ENCODE data around the gene CRISP1. TPM values are rescaled to one million over a fixed set of nuclear protein-coding genes. Genes with fewer than 3 reads are reported as not detected.

CRISP1 gene
- total and polyA plus RNA-seq, 2 of the 8 experiments (the other 6 are each of a cell fraction or from before 2014, with no cell fraction given), result not detected

DNA sequence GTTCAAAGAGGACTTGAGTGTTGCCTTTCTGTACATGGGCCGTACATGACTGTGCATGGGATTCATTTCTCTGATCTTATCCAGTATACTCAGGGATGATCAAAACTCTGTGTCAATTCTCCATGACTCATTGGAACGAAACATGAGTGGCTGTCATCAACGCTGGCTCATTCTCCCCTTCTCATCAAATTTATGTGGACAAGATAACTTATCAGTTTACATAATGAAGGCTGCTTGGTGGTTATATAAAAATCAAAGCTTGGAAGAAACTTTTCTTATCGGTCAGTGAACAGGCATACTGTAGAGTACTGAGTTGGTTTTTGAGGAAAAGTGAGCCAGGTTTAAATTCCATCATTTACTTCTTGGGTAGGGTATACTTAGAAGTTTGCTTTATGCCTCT is 24.9 kb downstream of the CRISP1 start:
- H3K79me2 ChIP-seq (ENCODE audit: control insufficient read depth in 1 of 2, insufficient read depth in 2 of 2, low read length in 2 of 2), result no peaks in the 10 kb centered on the region
- H2BK5ac ChIP-seq (ENCODE audit: low read depth, low read length), result no peak overlapping the region
- TF ChIP-seq CTCF (IDR thresholded peaks at IDR 0.05; ENCODE audit: control extremely low read depth in 1 of 3, insufficient read depth in 1 of 3, low read depth in 1 of 3, low read length in 3 of 3), result no peak
- no peak for TF ChIP-seq SUZ12 (IDR thresholded peaks at IDR 0.05; ENCODE audit: low read length)
- no peak for TF ChIP-seq NRF1 (IDR thresholded peaks at IDR 0.05; ENCODE audit: low read depth, low read length)
- FAIRE-seq (no peak), DNase-seq (ENCODE audit: low read depth in 1 of 2, low spot score in 2 of 2) (no peak)
- CTCF ChIA-PET (ENCODE audit: partially characterized antibody), result interaction anchor here (0.6 kb wide), 1 partner anchor 235 kb away, joined by 3 read pairs; no protein-coding TSS in a partner anchor
- POLR2A ChIA-PET (ENCODE audit: partially characterized antibody), result no interaction called here
- no peak overlapping the region for H2BK15ac ChIP-seq (ENCODE audit: low read length)
- H3K36me3 ChIP-seq (ENCODE audit: control insufficient read depth in 2 of 4, insufficient read depth in 4 of 4, low read length in 3 of 4), result no peaks in the 10 kb centered on the region
- no peaks in the 10 kb centered on the region for H3K23me2 ChIP-seq (ENCODE audit: low read depth, low read length)
- H4K20me1 ChIP-seq (replicated peaks in 1 of 2; ENCODE audit: control insufficient read depth in 1 of 2, insufficient read depth in 2 of 2, low read length in 2 of 2), result no peaks in the 10 kb centered on the region
- H2BK120ac ChIP-seq (replicated peaks; ENCODE audit: low read depth, low read length), result no peak overlapping the region
- no peak overlapping the region for H2BK20ac ChIP-seq (ENCODE audit: low read length)
- H4K91ac ChIP-seq (replicated peaks; ENCODE audit: insufficient read length, low read length), result no peak overlapping the region
- no peak overlapping the region for H3K18ac ChIP-seq (ENCODE audit: extremely low read depth, low read length)
- no peaks in the 10 kb centered on the region for H3K9me3 ChIP-seq (ENCODE audit: insufficient read depth in 2 of 2, low read depth in 1 of 2, low read length in 1 of 2)
- no peaks in the 10 kb centered on the region for H3K27me3 ChIP-seq (replicated peaks in 1 of 4; ENCODE audit: control insufficient read depth in 3 of 4, extremely low read depth in 1 of 4, insufficient read depth in 3 of 4, low read length in 3 of 4)
- H3K27ac ChIP-seq (ENCODE audit: low read depth, low read length), result no peak overlapping the region
- H4K5ac ChIP-seq (ENCODE audit: insufficient read length, low read depth, low read length), result no peak overlapping the region
- H3K79me1 ChIP-seq (ENCODE audit: low read depth, low read length), result no peaks in the 10 kb centered on the region
- no peak overlapping the region for H3K23ac ChIP-seq (ENCODE audit: insufficient read length)
- H3K4me3 ChIP-seq (ENCODE audit: extremely low read depth in 1 of 4, insufficient read depth in 2 of 4, low read depth in 3 of 4, low read length in 4 of 4), result no peak overlapping the region
- H3K4ac ChIP-seq (replicated peaks; ENCODE audit: insufficient read length, low read depth, low read length), result no peak overlapping the region
- no peak overlapping the region for H3K4me2 ChIP-seq (ENCODE audit: insufficient read depth in 1 of 2, low read depth in 2 of 2, low read length in 2 of 2)
- H3K56ac ChIP-seq (replicated peaks; ENCODE audit: insufficient read length, low read depth, low read length), result no peak overlapping the region
- H2BK12ac ChIP-seq (ENCODE audit: low read depth, low read length), result no peak overlapping the region
- no peak overlapping the region for H4K8ac ChIP-seq (ENCODE audit: extremely low read depth, insufficient read depth, low read length)
- H2AFZ ChIP-seq (ENCODE audit: low read length), result no peak overlapping the region
- 89% methylated on average over 4 of the region's 4 CpGs; no CpG with 5 or more reads in 1 of the 2 experiments for WGBS, 2 experiments (ENCODE audit: extremely low coverage in 1 of 2, insufficient coverage in 1 of 2, insufficient read length in 1 of 2, insufficient replicate concordance in 2 of 2, low coverage in 1 of 2, low lambda C conversion rate in 2 of 2, missing lambda C conversion rate in 1 of 2)
- H3K9ac ChIP-seq (replicated peaks in 1 of 4; ENCODE audit: extremely low read depth in 1 of 4, low read depth in 3 of 4, low read length in 3 of 4), result no peak overlapping the region
- no peak overlapping the region for H3K14ac ChIP-seq (ENCODE audit: insufficient read length)
- H2AK5ac ChIP-seq (ENCODE audit: low read depth, low read length), result no peak overlapping the region
- H3K4me1 ChIP-seq (replicated peaks in 1 of 4; ENCODE audit: control insufficient read depth in 3 of 4, insufficient read depth in 4 of 4, low read length in 3 of 4), result no peaks in the 10 kb centered on the region

All from H1 (cell line).